Measurements from ENCODE around the gene DHRS3. TPM values are rescaled to one million over a fixed set of nuclear protein-coding genes. Genes with fewer than 3 reads are reported as not detected.

DHRS3 gene
- total and polyA plus RNA-seq, 2 of the 13 experiments (the other 11 are each of a cell fraction or from before 2014, with no cell fraction given): 48.5 to 90.5 TPM

DNA sequence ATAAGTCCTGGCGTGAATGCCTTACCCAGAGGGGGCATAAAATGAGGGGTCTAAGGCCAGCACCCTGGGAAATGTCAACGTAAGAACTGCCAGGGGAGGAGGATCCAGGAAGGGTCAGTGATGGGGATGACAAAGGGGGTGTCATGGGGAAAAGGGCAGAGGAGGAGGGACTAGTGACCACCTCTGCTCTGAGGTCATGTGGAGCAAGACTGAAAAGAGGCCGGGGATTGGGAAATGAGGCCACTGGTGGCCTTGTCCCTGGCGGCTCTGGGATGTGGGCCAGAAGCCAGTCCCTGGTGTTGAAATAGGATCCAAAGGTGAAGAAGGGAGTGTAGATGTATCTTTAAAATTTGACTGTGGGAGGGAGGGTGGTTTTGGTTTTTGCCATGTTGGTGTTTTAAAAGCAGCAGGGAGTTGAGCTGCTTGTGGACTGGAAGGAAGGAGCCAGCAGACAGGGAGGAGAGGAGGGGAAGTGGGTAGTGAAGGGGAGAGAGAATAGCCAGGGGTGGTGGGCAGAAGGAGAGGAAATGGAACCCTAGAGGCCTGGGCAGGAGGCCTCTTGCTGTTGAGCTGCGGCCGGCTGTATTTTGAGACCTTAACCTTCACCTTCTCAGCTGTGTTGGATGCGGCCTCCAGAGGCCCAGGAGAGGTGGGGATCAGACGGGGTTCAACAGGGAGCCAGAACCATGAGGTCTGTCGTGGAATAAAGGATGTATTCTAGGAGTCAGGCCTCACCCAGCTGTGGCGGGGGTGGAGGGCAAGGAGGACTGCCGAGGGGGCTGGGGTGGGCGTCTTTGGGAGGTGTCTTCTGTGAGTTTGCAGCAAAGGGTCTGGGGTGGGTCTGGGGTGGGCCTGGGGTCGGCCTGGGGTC lies 92.5 kb downstream of the DHRS3 start (continued):
- TF ChIP-seq EP300 (IDR thresholded peaks at IDR 0.05; ENCODE audit: low read depth in 2 of 2, low read length in 2 of 2) (peak; percentile 86 to 95), EP300 (CRISPR knock-in tag; IDR thresholded peaks at IDR 0.05; ENCODE audit: borderline replicate concordance) (peak; percentile 79), SOX6 (IDR thresholded peaks at IDR 0.05) (no peak), SOX6 (CRISPR knock-in tag; IDR thresholded peaks at IDR 0.05) (peak; percentile 97), ZNF746 (CRISPR knock-in tag; IDR thresholded peaks at IDR 0.05) (peak; percentile 84), PPARG (CRISPR knock-in tag; conservative IDR thresholded peaks at IDR 0.05) (peak; percentile 95), ZFP1 (CRISPR knock-in tag; IDR thresholded peaks at IDR 0.05) (0 out of 2 replicates have a peak, but pooled peaks have one; percentile 37), FOXO4 (CRISPR knock-in tag; conservative IDR thresholded peaks at IDR 0.05) (no peak), ZBTB1 (CRISPR knock-in tag; IDR thresholded peaks at IDR 0.05; ENCODE audit: borderline replicate concordance) (no peak), ZNF17 (CRISPR knock-in tag; IDR thresholded peaks at IDR 0.05) (no peak), TCF12 (IDR thresholded peaks at IDR 0.05) (no peak), TCF12 (CRISPR knock-in tag; IDR thresholded peaks at IDR 0.05) (peak; percentile 91; the same call in 1 of the 2 replicates), ZNF326 (CRISPR knock-in tag; IDR thresholded peaks at IDR 0.05; ENCODE audit: borderline replicate concordance) (no peak), ZNF430 (CRISPR knock-in tag; IDR thresholded peaks at IDR 0.05) (peak; percentile 77; the same call in 1 of the 2 replicates), RNF2 (conservative IDR thresholded peaks at IDR 0.05; ENCODE audit: low read depth) (no peak), SKIL (CRISPR knock-in tag; IDR thresholded peaks at IDR 0.05; ENCODE audit: borderline replicate concordance) (peak; percentile 69), JUND (CRISPR knock-in tag; IDR thresholded peaks at IDR 0.05) (no peak), MXD1 (CRISPR knock-in tag; IDR thresholded peaks at IDR 0.05) (no peak), TP53 (CRISPR knock-in tag; conservative IDR thresholded peaks at IDR 0.05) (no peak), ZNF260 (CRISPR knock-in tag; IDR thresholded peaks at IDR 0.05; ENCODE audit: borderline replicate concordance, low read depth) (no peak), KMT2B (CRISPR knock-in tag; IDR thresholded peaks at IDR 0.05) (no peak), ZNF841 (CRISPR knock-in tag; IDR thresholded peaks at IDR 0.05; ENCODE audit: borderline replicate concordance) (no peak), MTA1 (CRISPR knock-in tag; IDR thresholded peaks at IDR 0.05; ENCODE audit: borderline replicate concordance) (peak; percentile 91)
- TF ChIP-seq, protein P1, sequence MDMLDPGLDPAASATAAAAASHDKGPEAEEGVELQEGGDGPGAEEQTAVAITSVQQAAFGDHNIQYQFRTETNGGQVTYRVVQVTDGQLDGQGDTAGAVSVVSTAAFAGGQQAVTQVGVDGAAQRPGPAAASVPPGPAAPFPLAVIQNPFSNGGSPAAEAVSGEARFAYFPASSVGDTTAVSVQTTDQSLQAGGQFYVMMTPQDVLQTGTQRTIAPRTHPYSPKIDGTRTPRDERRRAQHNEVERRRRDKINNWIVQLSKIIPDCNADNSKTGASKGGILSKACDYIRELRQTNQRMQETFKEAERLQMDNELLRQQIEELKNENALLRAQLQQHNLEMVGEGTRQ (IDR thresholded peaks at IDR 0.05; ENCODE audit: low read depth, low read length): peak; percentile 55; the same call in 1 of the 2 replicates
- TF ChIP-seq, protein P1 (CRISPR knock-in tag; IDR thresholded peaks at IDR 0.05; ENCODE audit: borderline replicate concordance): peak; percentile 71; the same call in 1 of the 2 replicates
